BJ (cell line): ENCODE results near the gene IMPA2. TPM values are rescaled to one million over a fixed set of nuclear protein-coding genes. Genes with fewer than 3 reads are reported as not detected.

Experiments
- CTCF ChIA-PET: fragments of 350-600 bp; formaldehyde crosslinking; extraction: SDS; loops from one replicate; lab custom pipeline; 2021; ENCODE audit warnings: antibody characterized with exemption, inconsistent platforms; lab: Yijun Ruan, JAX
- POLR2A ChIA-PET: fragments of 300-600 bp; sonication (Branson Sonifier 250); formaldehyde crosslinking; extraction: SDS; loops from one replicate; lab custom pipeline; 2021; ENCODE audit warnings: antibody characterized with exemption; lab: Charles Lee
- DNase-seq: peaks from one replicate; pipeline ENCODE4 v3.0.0-alpha.2; 2011; ENCODE audit warnings: low read depth
- H3K27me3 ChIP-seq: 2 replicates; pipeline ENCODE4 v1.6.0; 2011; ENCODE audit warnings: low read length; ENCODE audit not compliant: control insufficient read depth, insufficient read depth
- H3K36me3 ChIP-seq: 2 replicates; pipeline ENCODE4 v1.5.1; 2011; ENCODE audit warnings: low read length; ENCODE audit not compliant: control insufficient read depth, insufficient read depth
- H3K4me3 ChIP-seq: 2 replicates; pipeline ENCODE4 v1.5.1; 2011; ENCODE audit warnings: low read depth, mild to moderate bottlenecking, control low read depth, low read length
- polyA plus RNA-seq: library from polyadenylated mRNA; depleted of rRNA; stranded (reverse); fragments of >200 nt; gene quantifications from 2 replicates; pipeline ENCODE4 v1.2.3, GENCODE V29; 2011
- TF ChIP-seq, protein P1 (sequence below): IDR thresholded peaks from 2 replicates; pipeline ENCODE4 v1.5.1; 2011; ENCODE audit warnings: low read depth, mild to moderate bottlenecking, control low read depth, inconsistent platforms, low read length, moderate library complexity; ENCODE audit not compliant: insufficient read depth

IMPA2 gene
- polyA plus RNA-seq, 1 experiment, result 22.8 TPM

GRCh38 chr18:12010187-12010802 is 29.0 kb downstream of the IMPA2 start:
- DNase-seq, result no peak
- Histone ChIP-seq H3K27me3 (no peaks in the 10 kb centered on the region), H3K4me3 (no peak overlapping the region), H3K36me3 (peaks cover 1% of the 10 kb centered on the region)
- POLR2A ChIA-PET, result no interaction called here
- CTCF ChIA-PET, result interaction anchor here (1.1 kb wide), 1 partner anchor 73 kb away, joined by 5 read pairs; no protein-coding TSS in a partner anchor
- TF ChIP-seq, protein P1, sequence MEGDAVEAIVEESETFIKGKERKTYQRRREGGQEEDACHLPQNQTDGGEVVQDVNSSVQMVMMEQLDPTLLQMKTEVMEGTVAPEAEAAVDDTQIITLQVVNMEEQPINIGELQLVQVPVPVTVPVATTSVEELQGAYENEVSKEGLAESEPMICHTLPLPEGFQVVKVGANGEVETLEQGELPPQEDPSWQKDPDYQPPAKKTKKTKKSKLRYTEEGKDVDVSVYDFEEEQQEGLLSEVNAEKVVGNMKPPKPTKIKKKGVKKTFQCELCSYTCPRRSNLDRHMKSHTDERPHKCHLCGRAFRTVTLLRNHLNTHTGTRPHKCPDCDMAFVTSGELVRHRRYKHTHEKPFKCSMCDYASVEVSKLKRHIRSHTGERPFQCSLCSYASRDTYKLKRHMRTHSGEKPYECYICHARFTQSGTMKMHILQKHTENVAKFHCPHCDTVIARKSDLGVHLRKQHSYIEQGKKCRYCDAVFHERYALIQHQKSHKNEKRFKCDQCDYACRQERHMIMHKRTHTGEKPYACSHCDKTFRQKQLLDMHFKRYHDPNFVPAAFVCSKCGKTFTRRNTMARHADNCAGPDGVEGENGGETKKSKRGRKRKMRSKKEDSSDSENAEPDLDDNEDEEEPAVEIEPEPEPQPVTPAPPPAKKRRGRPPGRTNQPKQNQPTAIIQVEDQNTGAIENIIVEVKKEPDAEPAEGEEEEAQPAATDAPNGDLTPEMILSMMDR, result no peak

- TF ChIP-seq, protein P1, result no peak
- peaks cover 1% of the 10 kb centered on the region for H3K36me3 ChIP-seq
- ChIA-PET CTCF (interaction anchor here (1.6 kb wide), 1 partner anchor 16 kb away, joined by 5 read pairs; no protein-coding TSS in a partner anchor), POLR2A (no interaction called here)
- DNase-seq, result no peak
- no peaks in the 10 kb centered on the region for H3K27me3 ChIP-seq
- no peak overlapping the region for H3K4me3 ChIP-seq
These were observed 30.1 kb downstream of the IMPA2 start for GRCh38 chr18:12011199-12011956.

GRCh38 chr18:12011957-12012549 is 30.7 kb downstream of the IMPA2 start:
- TF ChIP-seq, protein P1, result no peak
- H3K4me3 ChIP-seq, result no peak overlapping the region
- DNase-seq, result no peak
- CTCF ChIA-PET, result interaction anchor here (1.6 to 2.8 kb wide), 2 partner anchors 16 to 75 kb away, joined by 5 to 10 read pairs; no protein-coding TSS in a partner anchor
- no peaks in the 10 kb centered on the region for H3K27me3 ChIP-seq
- POLR2A ChIA-PET, result no interaction called here
- peaks cover 1% of the 10 kb centered on the region for H3K36me3 ChIP-seq

DNA sequence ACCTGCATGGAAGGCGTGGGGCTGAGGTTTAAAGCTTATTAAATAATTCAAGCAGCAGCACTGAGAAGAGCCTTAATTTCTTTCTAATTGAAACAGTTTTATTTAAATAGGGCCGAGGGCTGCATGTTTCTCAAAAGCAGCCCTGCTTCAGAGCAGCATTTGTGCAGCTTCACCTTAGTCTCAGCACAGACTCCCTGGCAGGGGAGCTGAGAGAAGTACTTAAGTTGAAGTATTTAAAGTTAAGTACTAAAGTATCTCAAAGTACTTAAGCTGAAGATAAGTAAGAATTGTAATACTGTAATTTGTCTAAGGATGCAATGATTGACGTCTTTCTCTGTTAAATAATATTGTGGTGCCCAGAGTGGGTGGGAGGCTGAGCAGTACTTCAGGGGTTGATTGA is 31.4 kb downstream of the IMPA2 start:
- no peak for DNase-seq
- H3K27me3 ChIP-seq, result no peaks in the 10 kb centered on the region
- peaks cover 1% of the 10 kb centered on the region for H3K36me3 ChIP-seq
- no peak overlapping the region for H3K4me3 ChIP-seq
- ChIA-PET CTCF (interaction anchor here (1.6 to 2.8 kb wide), 2 partner anchors 17 to 75 kb away, joined by 5 to 10 read pairs; no protein-coding TSS in a partner anchor), POLR2A (no interaction called here)
- TF ChIP-seq, protein P1, result no peak
